ENCODE measurements around the gene SLC4A4. TPM values are rescaled to one million over a fixed set of nuclear protein-coding genes. Genes with fewer than 3 reads are reported as not detected.
A peak's percentile ranks its signal among the peaks of the same experiment; 100 is the strongest.
"Not testable (repeated sequence)": the region's sequence is repeated elsewhere in the genome, so short reads cannot be mapped to it uniquely, and the experiment has no call there.

The SLC4A4 gene
- total RNA-seq, 1 donor from 2014 or later: 281 TPM

DNA sequence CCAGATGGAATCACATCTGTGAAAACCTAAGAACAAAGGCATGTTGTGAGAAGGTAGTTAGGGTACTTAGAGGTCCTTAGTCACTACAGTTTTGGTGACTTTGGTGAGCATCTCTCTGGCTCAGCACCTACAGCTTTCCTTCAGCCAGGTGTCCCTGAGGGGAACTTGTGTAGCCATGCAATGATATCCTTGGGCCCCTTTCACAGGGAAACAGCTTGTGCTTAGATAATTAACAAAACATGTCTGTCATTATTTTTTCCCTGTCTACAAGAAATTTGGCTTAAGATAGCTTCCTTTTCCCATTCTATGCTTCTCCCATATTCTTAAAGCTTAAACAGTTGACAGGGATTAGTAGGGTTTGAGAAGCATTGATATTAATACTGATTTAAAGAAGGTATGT is 63.8 kb downstream of the SLC4A4 start:
- H3K36me3 Mint-ChIP-seq (ENCODE audit: insufficient read depth): peaks cover 44% of the 10 kb centered on the region
- H3K27ac Mint-ChIP-seq: no peak overlapping the region
- H3K4me3 Mint-ChIP-seq (ENCODE audit: low read depth): no peak overlapping the region
- H3K4me1 Mint-ChIP-seq (ENCODE audit: low read depth): peaks cover 23% of the 10 kb centered on the region
- H3K27me3 Mint-ChIP-seq: no peaks in the 10 kb centered on the region
- no peaks in the 10 kb centered on the region for H3K9me3 Mint-ChIP-seq (ENCODE audit: low read depth)
- DNase-seq (ENCODE audit: low spot score, unreplicated experiment): no peak
- TF ChIP-seq, protein P1, sequence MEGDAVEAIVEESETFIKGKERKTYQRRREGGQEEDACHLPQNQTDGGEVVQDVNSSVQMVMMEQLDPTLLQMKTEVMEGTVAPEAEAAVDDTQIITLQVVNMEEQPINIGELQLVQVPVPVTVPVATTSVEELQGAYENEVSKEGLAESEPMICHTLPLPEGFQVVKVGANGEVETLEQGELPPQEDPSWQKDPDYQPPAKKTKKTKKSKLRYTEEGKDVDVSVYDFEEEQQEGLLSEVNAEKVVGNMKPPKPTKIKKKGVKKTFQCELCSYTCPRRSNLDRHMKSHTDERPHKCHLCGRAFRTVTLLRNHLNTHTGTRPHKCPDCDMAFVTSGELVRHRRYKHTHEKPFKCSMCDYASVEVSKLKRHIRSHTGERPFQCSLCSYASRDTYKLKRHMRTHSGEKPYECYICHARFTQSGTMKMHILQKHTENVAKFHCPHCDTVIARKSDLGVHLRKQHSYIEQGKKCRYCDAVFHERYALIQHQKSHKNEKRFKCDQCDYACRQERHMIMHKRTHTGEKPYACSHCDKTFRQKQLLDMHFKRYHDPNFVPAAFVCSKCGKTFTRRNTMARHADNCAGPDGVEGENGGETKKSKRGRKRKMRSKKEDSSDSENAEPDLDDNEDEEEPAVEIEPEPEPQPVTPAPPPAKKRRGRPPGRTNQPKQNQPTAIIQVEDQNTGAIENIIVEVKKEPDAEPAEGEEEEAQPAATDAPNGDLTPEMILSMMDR (IDR thresholded peaks at IDR 0.05; ENCODE audit: unreplicated experiment): no peak

DNA sequence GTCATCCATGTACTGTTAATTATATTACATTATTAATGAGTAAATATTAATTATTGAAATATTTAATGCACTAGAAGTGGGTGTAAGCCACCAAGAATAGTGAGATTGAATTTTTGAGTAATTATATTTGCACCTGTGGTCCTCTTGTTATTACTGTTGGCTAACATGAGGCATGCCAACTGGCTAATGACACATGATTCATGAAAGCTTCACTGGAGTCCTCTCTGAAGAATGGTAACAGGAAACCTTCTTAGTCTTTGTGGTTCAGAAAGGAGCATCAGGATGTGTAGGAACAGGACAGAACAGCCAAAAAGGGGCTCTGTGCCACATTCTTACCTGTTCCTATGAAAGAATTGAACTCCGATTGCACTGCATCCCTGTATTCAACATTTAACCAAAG is 65.2 kb downstream of the SLC4A4 start:
- peaks cover 24% of the 10 kb centered on the region for H3K4me1 Mint-ChIP-seq (ENCODE audit: low read depth)
- no peak overlapping the region for H3K4me3 Mint-ChIP-seq (ENCODE audit: low read depth)
- H3K36me3 Mint-ChIP-seq (ENCODE audit: insufficient read depth): peaks cover 53% of the 10 kb centered on the region
- H3K27ac Mint-ChIP-seq: no peak overlapping the region
- TF ChIP-seq, protein P1 (IDR thresholded peaks at IDR 0.05; ENCODE audit: unreplicated experiment): no peak
- DNase-seq (ENCODE audit: low spot score, unreplicated experiment): no peak
- peaks cover 8% of the 10 kb centered on the region for H3K9me3 Mint-ChIP-seq (ENCODE audit: low read depth)
- no peaks in the 10 kb centered on the region for H3K27me3 Mint-ChIP-seq

DNA sequence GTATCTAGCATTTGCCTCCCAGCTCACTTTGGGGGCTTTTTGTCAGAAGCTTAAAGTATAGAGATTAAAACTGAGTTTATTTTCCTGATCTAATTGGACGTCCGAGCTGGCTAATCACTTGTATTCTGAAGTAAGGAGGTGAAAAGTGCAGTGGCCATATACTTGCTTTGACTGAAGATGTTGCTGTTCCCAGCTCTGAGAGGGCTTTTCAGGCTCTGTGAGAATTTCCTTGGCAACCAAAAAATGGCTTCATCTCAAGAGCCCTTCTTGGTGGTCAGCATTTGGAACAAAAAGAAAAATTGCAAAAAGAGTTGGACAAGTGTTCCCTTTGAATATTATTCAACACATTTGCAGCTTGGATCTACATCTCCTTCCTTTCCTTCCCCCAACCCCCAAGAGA is 67.0 kb downstream of the SLC4A4 start:
- DNase-seq (ENCODE audit: low spot score, unreplicated experiment): no peak
- H3K4me1 Mint-ChIP-seq (ENCODE audit: low read depth): peaks cover 21% of the 10 kb centered on the region
- peak overlapping the region; percentile 77 for H3K27ac Mint-ChIP-seq
- TF ChIP-seq, protein P1 (IDR thresholded peaks at IDR 0.05; ENCODE audit: unreplicated experiment): no peak
- H3K36me3 Mint-ChIP-seq (ENCODE audit: insufficient read depth): peaks cover 54% of the 10 kb centered on the region
- no peak overlapping the region for H3K4me3 Mint-ChIP-seq (ENCODE audit: low read depth)
- H3K27me3 Mint-ChIP-seq: no peaks in the 10 kb centered on the region
- H3K9me3 Mint-ChIP-seq (ENCODE audit: low read depth): peaks cover 10% of the 10 kb centered on the region

DNA sequence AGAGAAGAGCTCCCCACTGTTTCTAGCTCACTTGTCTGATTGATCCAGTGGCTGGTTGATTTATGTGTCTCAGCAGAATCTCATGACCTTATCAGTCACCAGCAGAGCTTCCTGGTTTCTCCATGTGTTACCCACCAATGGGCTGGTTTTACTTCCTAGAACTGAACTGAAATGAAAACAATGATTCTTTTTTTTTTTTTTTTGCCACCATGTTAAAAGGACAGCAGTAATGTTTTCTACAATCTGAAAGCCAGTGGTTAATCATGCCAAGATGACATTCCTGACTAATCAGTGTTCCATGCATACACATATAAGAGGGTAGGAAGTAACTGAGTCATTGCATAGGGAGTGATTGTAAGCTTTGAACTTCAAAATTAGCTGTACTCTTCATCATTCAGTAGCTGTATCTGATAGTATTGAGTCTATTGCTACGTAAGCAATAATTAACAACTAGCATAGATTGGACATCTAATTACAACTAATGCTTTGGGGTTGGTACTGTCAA is 67.7 kb downstream of the SLC4A4 start:
- Mint-ChIP-seq H3K9me3 (ENCODE audit: low read depth) (peaks cover 10% of the 10 kb centered on the region), H3K4me1 (ENCODE audit: low read depth) (peaks cover 22% of the 10 kb centered on the region), H3K4me3 (ENCODE audit: low read depth) (no peak overlapping the region), H3K36me3 (ENCODE audit: insufficient read depth) (peaks cover 54% of the 10 kb centered on the region), H3K27me3 (no peaks in the 10 kb centered on the region), H3K27ac (peak overlapping the region; percentile 63)
- TF ChIP-seq, protein P1 (IDR thresholded peaks at IDR 0.05; ENCODE audit: unreplicated experiment): no peak
- DNase-seq (ENCODE audit: low spot score, unreplicated experiment): no peak

DNA sequence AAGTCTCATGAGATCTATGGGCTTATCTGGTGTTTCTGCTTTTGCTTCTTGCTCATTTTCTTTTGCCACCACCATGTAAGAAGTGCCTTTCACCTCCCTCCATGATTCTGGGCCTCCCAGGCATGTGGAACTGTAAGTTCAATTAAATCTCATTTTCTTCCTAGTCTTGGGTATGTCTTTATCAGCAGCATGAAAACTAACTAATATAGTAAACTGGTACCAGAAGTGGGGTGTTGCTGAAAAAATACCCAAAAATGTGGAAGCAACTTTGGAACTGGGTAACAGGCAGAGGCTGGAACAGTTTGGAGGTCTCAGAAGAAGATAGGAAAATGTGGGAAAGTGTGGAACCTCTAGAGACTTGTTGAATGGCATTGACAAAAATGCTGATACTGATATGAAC is 70.1 kb downstream of the SLC4A4 start:
- H3K4me3 Mint-ChIP-seq (ENCODE audit: low read depth); H3K27me3 Mint-ChIP-seq; DNase-seq (ENCODE audit: low spot score, unreplicated experiment): not testable (repeated sequence)
- peaks cover 29% of the 10 kb centered on the region for H3K4me1 Mint-ChIP-seq (ENCODE audit: low read depth)
- H3K27ac Mint-ChIP-seq: peak overlapping the region; percentile 39
- H3K36me3 Mint-ChIP-seq (ENCODE audit: insufficient read depth): peaks cover 48% of the 10 kb centered on the region
- H3K9me3 Mint-ChIP-seq (ENCODE audit: low read depth): peaks cover 10% of the 10 kb centered on the region

DNA sequence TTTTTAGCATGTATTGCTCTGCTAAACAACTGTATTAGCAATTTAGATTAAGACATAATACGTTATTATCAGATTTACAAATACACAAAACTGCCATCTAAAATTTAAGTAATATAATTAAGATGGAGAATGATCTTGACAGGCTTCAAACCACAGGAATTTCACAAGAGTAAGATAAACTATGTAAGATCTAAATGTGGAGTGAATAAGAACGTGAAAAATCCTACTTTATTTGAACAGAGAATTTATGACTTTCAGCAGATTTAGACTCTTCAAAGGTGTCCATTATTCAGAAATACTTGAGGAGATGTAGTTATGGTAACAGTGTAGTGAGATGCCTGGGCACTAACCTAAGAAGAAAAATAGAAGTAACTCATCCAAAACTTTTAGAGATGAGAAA is 73.2 kb downstream of the SLC4A4 start:
- peaks cover 37% of the 10 kb centered on the region for H3K36me3 Mint-ChIP-seq (ENCODE audit: insufficient read depth)
- H3K27me3 Mint-ChIP-seq: no peaks in the 10 kb centered on the region

More for the DNA sequence above, 73.2 kb downstream of the SLC4A4 start:
- H3K9me3 Mint-ChIP-seq (ENCODE audit: low read depth): peaks cover 10% of the 10 kb centered on the region
- H3K4me3 Mint-ChIP-seq (ENCODE audit: low read depth): no peak overlapping the region
- no peak overlapping the region for H3K27ac Mint-ChIP-seq
- DNase-seq (ENCODE audit: low spot score, unreplicated experiment): no peak
- TF ChIP-seq, protein P1 (IDR thresholded peaks at IDR 0.05; ENCODE audit: unreplicated experiment): no peak
- peaks cover 22% of the 10 kb centered on the region for H3K4me1 Mint-ChIP-seq (ENCODE audit: low read depth)

All from progenitor cell of endocrine pancreas (in vitro differentiated cells).